Tibial nerve (tissue), 4 donors: ENCODE data around the gene CAMKMT. TPM values are rescaled to one million over a fixed set of nuclear protein-coding genes. Genes with fewer than 3 reads are reported as not detected.

Experiments used
- DNase-seq, 2 donors: peaks; one replicate each; pipeline ENCODE4 v3.0.0-alpha.2; 2019; ENCODE audit warnings: low spot score in 2 of 2
- H3K27ac ChIP-seq, 4 donors: fragments of 200-600 bp; sonication (generic) in 3 of 4; one replicate each; pipeline ENCODE4 v1.5.1; 2017 to 2019; ENCODE audit warnings: mild to moderate bottlenecking in 1 of 4
- H3K27me3 ChIP-seq, 2 donors: fragments of 200-600 bp; sonication (generic) in 1 of 2; one replicate each; pipeline versions ENCODE4 v1.5.1 to v1.6.0; 2017 to 2019
- H3K36me3 ChIP-seq, 3 donors: fragments of 200-600 bp; sonication (generic); one replicate each; pipeline ENCODE4 v1.5.1; 2018 to 2019
- H3K4me1 ChIP-seq, 4 donors: fragments of 200-600 bp; sonication (generic) in 3 of 4; one replicate each; pipeline ENCODE4 v1.5.1; 2017 to 2019
- H3K4me3 ChIP-seq, 4 donors: fragments of 200-600 bp; sonication (generic) in 3 of 4; one replicate each; pipeline ENCODE4 v1.5.1; 2017 to 2019; ENCODE audit warnings: mild to moderate bottlenecking in 1 of 4, moderate library complexity in 1 of 4
- H3K9me3 ChIP-seq, 4 donors: fragments of 200-600 bp; sonication (generic) in 3 of 4; one replicate each; pipeline ENCODE4 v1.5.1; 2017 to 2019
- CTCF ChIP-seq, 5 experiments: fragments of 200-600 bp in 3 of 5; fragments of 450-650 bp in 2 of 5; sonication (generic) in 3 of 5; IDR thresholded peaks; one replicate each; pipeline ENCODE4 v1.5.1; 2016 to 2019; ENCODE audit warnings: antibody characterized with exemption in 5 of 5, mild to moderate bottlenecking in 3 of 5, moderate library complexity in 2 of 5
- EP300 ChIP-seq, 2 donors: sonication (generic); formaldehyde crosslinking; IDR thresholded peaks; one replicate each; pipeline ENCODE4 v1.6.1; 2017; ENCODE audit warnings: antibody characterized with exemption in 2 of 2, mild to moderate bottlenecking in 1 of 2
- POLR2A ChIP-seq, 2 donors: fragments of 450-650 bp; IDR thresholded peaks; one replicate each; pipeline ENCODE4 v1.6.1; 2017; ENCODE audit warnings: antibody characterized with exemption in 2 of 2, mild to moderate bottlenecking in 2 of 2, moderate library complexity in 2 of 2
- WGBS, 2 donors: methylation state at CpG; one replicate each; pipeline ENCODE4 v1.1.5; 2018; 5-methylcytosine and 5-hydroxymethylcytosine counted together
- total RNA-seq, 4 donors: library from RNA; depleted of rRNA; stranded (reverse); fragments of >200 nt; gene quantifications; one replicate each; pipeline ENCODE4 v1.1.0, GENCODE V29; 2016

Gene CAMKMT
- total RNA-seq, 4 donors from 2014 or later = 8.4 to 14.1 (median 9.7) TPM

GRCh38 chr2:44777036-44777435 lies 415.3 kb downstream of the CAMKMT start:
- H3K4me1 ChIP-seq = peaks cover 0 to 16% (median 1%) of the 10 kb centered on the region in 4 donors
- no peak overlapping the region for H3K27ac ChIP-seq
- H3K27me3 ChIP-seq = no peaks in the 10 kb centered on the region
- no peaks in the 10 kb centered on the region for H3K36me3 ChIP-seq
- no peak for DNase-seq
- 55 to 64% methylated on average over 6 of the region's 6 CpGs for WGBS, 2 donors
- H3K9me3 ChIP-seq = peaks cover 0 to 11% (median 0%) of the 10 kb centered on the region in 4 donors
- H3K4me3 ChIP-seq = no peak overlapping the region
- TF ChIP-seq EP300 (IDR thresholded peaks at IDR 0.05) = no peak
- no peak for TF ChIP-seq POLR2A (IDR thresholded peaks at IDR 0.05)
- no peak for TF ChIP-seq CTCF (IDR thresholded peaks at IDR 0.05)

- peaks cover 0 to 16% (median 1%) of the 10 kb centered on the region in 4 donors for H3K4me1 ChIP-seq
- WGBS, 2 donors = 12 to 19% methylated on average over 11 of the region's 11 CpGs
- H3K27ac ChIP-seq = no peak overlapping the region
These were observed 415.8 kb downstream of the CAMKMT start for GRCh38 chr2:44777537-44777936.

GRCh38 chr2:44778221-44778654 lies 416.5 kb downstream of the CAMKMT start:
- peaks cover 0 to 16% (median 1%) of the 10 kb centered on the region in 4 donors for H3K4me1 ChIP-seq
- H3K36me3 ChIP-seq = no peaks in the 10 kb centered on the region
- 34 to 45% methylated on average over 9 to 12 of the region's 13 CpGs for WGBS, 2 donors
- DNase-seq = no peak
- no peak for TF ChIP-seq POLR2A (IDR thresholded peaks at IDR 0.05)
- TF ChIP-seq CTCF (IDR thresholded peaks at IDR 0.05) = no peak
- H3K27me3 ChIP-seq = no peaks in the 10 kb centered on the region
- no peak overlapping the region for H3K4me3 ChIP-seq
- H3K9me3 ChIP-seq = peaks cover 0 to 23% (median 0%) of the 10 kb centered on the region in 4 donors
- H3K27ac ChIP-seq = no peak overlapping the region

More at GRCh38 chr2:44777537-44777936, 415.8 kb downstream of the CAMKMT start:
- no peak overlapping the region for H3K4me3 ChIP-seq
- no peaks in the 10 kb centered on the region for H3K36me3 ChIP-seq
- peaks cover 0 to 16% (median 0%) of the 10 kb centered on the region in 4 donors for H3K9me3 ChIP-seq
- TF ChIP-seq EP300 (IDR thresholded peaks at IDR 0.05) = no peak
- TF ChIP-seq CTCF (IDR thresholded peaks at IDR 0.05) = no peak
- no peak for DNase-seq
- no peaks in the 10 kb centered on the region for H3K27me3 ChIP-seq

GRCh38 chr2:44778671-44779476 lies 417.1 kb downstream of the CAMKMT start:
- Histone ChIP-seq H3K27ac (no peak overlapping the region), H3K27me3 (no peaks in the 10 kb centered on the region), H3K4me3 (no peak overlapping the region), H3K36me3 (no peaks in the 10 kb centered on the region), H3K9me3 (peaks cover 0 to 24% (median 0%) of the 10 kb centered on the region in 4 donors), H3K4me1 (peaks cover 0 to 16% (median 1%) of the 10 kb centered on the region in 4 donors)
- WGBS, 2 donors = 53 to 55% methylated on average over 20 of the region's 20 CpGs
- TF ChIP-seq CTCF (IDR thresholded peaks at IDR 0.05) (no peak), POLR2A (IDR thresholded peaks at IDR 0.05) (no peak), EP300 (IDR thresholded peaks at IDR 0.05) (no peak)
- DNase-seq = no peak

GRCh38 chr2:44779793-44780192 lies 418.0 kb downstream of the CAMKMT start:
- Histone ChIP-seq H3K27ac (no peak overlapping the region), H3K4me1 (peaks cover 0 to 16% (median 1%) of the 10 kb centered on the region in 4 donors), H3K36me3 (no peaks in the 10 kb centered on the region), H3K27me3 (no peaks in the 10 kb centered on the region), H3K9me3 (peaks cover 0 to 24% (median 0%) of the 10 kb centered on the region in 4 donors), H3K4me3 (no peak overlapping the region)
- DNase-seq = no peak
- TF ChIP-seq EP300 (IDR thresholded peaks at IDR 0.05) (no peak), POLR2A (IDR thresholded peaks at IDR 0.05) (no peak), CTCF (IDR thresholded peaks at IDR 0.05) (no peak)
- 89 to 97% methylated on average over 2 of the region's 2 CpGs for WGBS, 2 donors
